Activated naive CD8-positive, alpha-beta T cell treated with anti-CD3 and anti-CD28 coated beads for 36 hours (primary cell): ENCODE results near the gene POU4F2. TPM values are rescaled to one million over a fixed set of nuclear protein-coding genes. Genes with fewer than 3 reads are reported as not detected.

Source experiments
- DNase-seq: peaks from one replicate; pipeline ENCODE4 v3.0.0; 2021
- H3K27ac Mint-ChIP-seq: one replicate; pipeline ENCODE4 v1.8.0; 2022; ENCODE audit warnings: mild to moderate bottlenecking, moderate library complexity, mixed read lengths
- H3K27me3 Mint-ChIP-seq: one replicate; pipeline ENCODE4 v1.8.0; 2022; ENCODE audit warnings: mild to moderate bottlenecking, mixed read lengths
- H3K36me3 Mint-ChIP-seq: one replicate; pipeline ENCODE4 v1.8.0; 2021; ENCODE audit warnings: mild to moderate bottlenecking, mixed read lengths
- H3K4me1 Mint-ChIP-seq: one replicate; pipeline ENCODE4 v1.8.0; 2021; ENCODE audit warnings: mixed read lengths
- H3K4me3 Mint-ChIP-seq: one replicate; pipeline ENCODE4 v1.8.0; 2022; ENCODE audit warnings: mild to moderate bottlenecking, moderate library complexity, mixed read lengths
- H3K9me3 Mint-ChIP-seq: one replicate; pipeline ENCODE4 v1.8.0; 2022; ENCODE audit warnings: mixed read lengths
- total RNA-seq, 2 experiments: library from RNA; stranded (reverse); gene quantifications; one replicate each; pipeline ENCODE4 v1.2.3, GENCODE V29; 2021

The POU4F2 gene, protein sequence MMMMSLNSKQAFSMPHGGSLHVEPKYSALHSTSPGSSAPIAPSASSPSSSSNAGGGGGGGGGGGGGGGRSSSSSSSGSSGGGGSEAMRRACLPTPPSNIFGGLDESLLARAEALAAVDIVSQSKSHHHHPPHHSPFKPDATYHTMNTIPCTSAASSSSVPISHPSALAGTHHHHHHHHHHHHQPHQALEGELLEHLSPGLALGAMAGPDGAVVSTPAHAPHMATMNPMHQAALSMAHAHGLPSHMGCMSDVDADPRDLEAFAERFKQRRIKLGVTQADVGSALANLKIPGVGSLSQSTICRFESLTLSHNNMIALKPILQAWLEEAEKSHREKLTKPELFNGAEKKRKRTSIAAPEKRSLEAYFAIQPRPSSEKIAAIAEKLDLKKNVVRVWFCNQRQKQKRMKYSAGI
- total RNA-seq, result not detected

DNA sequence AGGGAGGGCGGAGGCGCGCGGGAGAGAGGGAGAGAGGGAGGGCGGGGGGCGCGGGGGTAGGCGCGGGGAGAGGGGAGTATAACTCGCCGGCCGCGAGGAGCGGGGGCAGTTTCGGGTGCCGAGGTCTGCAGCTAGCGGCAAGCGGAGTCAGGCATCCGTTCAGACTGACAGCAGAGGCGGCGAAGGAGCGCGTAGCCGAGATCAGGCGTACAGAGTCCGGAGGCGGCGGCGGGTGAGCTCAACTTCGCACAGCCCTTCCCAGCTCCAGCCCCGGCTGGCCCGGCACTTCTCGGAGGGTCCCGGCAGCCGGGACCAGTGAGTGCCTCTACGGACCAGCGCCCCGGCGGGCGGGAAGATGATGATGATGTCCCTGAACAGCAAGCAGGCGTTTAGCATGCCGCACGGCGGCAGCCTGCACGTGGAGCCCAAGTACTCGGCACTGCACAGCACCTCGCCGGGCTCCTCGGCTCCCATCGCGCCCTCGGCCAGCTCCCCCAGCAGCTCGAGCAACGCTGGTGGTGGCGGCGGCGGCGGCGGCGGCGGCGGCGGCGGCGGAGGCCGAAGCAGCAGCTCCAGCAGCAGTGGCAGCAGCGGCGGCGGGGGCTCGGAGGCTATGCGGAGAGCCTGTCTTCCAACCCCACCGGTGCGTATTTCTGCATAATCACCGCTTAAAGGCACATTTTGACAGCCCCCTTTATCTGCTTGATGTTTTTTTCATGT lies at the start of gene POU4F2:
Gene POU4F2, plus strand, starts transcription at position 108 of the 720 bp plus-strand sequence. Its CDS starts 248 bp downstream, at position 356.
- DNase-seq, result peak; percentile 32
- Mint-ChIP-seq H3K4me1 (peaks cover 17% of the 10 kb centered on the region), H3K27ac (no peak within 1 kb of the TSS), H3K36me3 (peaks cover 4% of the 10 kb centered on the region), H3K4me3 (peak within 1 kb of the TSS; percentile 60), H3K9me3 (peaks cover 8% of the 10 kb centered on the region), H3K27me3 (peaks cover 95% of the 10 kb centered on the region)

DNA sequence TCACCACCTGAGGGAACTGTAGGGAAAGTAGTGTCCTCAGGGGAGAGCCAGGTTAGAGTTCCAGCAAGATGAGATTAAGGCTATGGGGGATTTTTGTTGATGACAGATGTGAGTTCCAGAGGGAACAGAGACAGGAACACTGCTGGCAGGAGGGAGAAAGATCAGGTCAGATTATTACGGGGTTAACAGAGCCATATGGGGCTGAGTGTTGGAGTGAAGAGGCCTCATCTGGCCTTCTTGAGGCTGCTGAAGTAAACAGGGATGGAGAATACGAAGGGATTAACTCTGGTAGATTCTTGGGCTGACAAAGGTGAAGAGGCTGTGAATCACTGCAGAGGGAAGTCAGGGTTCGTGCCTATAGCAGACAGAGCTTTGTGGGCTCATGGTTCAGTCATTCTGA lies 47.9 kb upstream of the POU4F2 start:
- no peaks in the 10 kb centered on the region for H3K4me1 Mint-ChIP-seq
- no peak overlapping the region for H3K4me3 Mint-ChIP-seq

DNA sequence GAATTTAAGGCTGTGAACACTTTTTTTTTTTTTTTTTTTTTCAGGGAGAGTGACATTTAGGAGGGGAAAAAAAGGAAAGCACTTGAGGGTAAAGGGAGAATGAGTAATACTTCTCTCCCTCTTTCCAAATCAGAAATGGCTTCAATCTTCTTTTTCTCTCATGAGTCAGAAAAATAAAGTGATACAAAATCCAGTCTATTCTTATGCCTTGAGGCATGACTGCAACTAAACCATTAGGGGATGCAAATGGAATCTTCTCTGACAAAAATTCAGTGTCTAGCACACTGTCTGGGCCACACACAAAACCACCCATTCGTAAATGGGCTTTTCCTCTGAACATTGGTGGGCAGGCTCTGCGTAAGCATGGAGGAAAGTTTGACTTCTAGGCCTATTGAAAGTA lies 46.7 kb upstream of the POU4F2 start:
- H3K4me3 Mint-ChIP-seq, result no peak overlapping the region
- H3K9me3 Mint-ChIP-seq, result peaks cover 2% of the 10 kb centered on the region
- DNase-seq, result no peak
- H3K4me1 Mint-ChIP-seq, result no peaks in the 10 kb centered on the region
- H3K27ac Mint-ChIP-seq, result no peak overlapping the region
- H3K36me3 Mint-ChIP-seq, result no peaks in the 10 kb centered on the region
- H3K27me3 Mint-ChIP-seq, result no peaks in the 10 kb centered on the region

More for the DNA sequence above, 47.9 kb upstream of the POU4F2 start:
- H3K27me3 Mint-ChIP-seq, result no peaks in the 10 kb centered on the region
- no peak for DNase-seq
- no peak overlapping the region for H3K27ac Mint-ChIP-seq
- no peaks in the 10 kb centered on the region for H3K36me3 Mint-ChIP-seq
- peaks cover 2% of the 10 kb centered on the region for H3K9me3 Mint-ChIP-seq

DNA sequence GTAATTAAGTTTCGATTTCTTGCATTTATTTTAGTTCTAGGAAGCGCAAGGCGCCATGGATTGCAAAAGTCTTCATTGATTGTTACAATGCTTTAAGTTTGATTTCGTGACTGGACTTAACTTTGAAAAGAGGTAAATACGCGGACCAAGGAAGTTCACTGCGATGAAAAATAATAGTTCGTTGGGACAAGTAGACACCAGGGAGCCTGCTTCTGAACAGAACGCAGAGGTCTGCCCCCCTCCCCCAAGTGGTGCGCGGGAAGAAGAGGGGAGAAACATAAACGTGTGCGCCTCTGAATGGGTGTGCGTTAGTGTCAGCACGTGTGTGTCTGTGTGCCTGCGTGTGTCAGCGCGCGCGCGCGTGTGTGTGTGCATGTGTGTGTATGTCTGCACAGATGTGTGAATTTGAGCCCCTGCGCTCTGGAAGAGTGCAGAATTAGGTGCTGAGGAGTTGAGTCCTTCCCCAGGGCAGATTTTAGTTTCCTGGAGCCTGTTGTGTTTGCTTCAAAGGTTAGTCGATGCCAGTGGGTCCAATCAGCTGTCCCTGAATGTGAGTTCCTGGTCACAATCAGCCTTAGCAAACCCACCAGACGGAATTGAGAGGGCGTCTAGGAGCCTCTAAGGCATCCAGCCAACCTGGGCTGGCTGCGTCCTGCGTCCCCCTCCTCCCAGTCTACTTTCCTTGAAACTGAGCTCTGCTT lies 5.8 kb upstream of the POU4F2 start:
- peaks cover 89% of the 10 kb centered on the region for H3K27me3 Mint-ChIP-seq
- no peak overlapping the region for H3K27ac Mint-ChIP-seq
- H3K4me1 Mint-ChIP-seq, result peaks cover 4% of the 10 kb centered on the region
- no peak overlapping the region for H3K4me3 Mint-ChIP-seq
- peaks cover 3% of the 10 kb centered on the region for H3K9me3 Mint-ChIP-seq
- DNase-seq, result no peak
- no peaks in the 10 kb centered on the region for H3K36me3 Mint-ChIP-seq

DNA sequence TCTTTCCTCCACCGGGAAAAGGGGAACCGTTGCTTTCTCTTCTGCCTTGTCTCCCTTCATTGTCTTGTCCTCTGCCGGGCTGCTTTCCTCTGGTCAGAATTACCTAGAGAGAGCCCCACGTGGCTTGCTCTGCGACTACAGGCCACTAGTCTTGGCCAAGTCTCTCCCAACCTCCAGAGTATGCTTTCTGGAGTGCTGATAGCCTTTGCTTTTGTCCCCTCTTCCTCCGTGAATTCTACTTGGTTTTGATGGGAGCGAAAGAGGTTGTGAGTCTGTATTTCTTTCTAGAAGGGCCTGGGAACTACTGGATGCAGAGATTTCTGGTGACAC lies 5.3 kb upstream of the POU4F2 start:
- H3K4me1 Mint-ChIP-seq, result peaks cover 8% of the 10 kb centered on the region
- peaks cover 3% of the 10 kb centered on the region for H3K9me3 Mint-ChIP-seq
- no peak overlapping the region for H3K4me3 Mint-ChIP-seq
- H3K27ac Mint-ChIP-seq, result no peak overlapping the region
- no peaks in the 10 kb centered on the region for H3K36me3 Mint-ChIP-seq
- DNase-seq, result no peak
- H3K27me3 Mint-ChIP-seq, result peaks cover 89% of the 10 kb centered on the region

DNA sequence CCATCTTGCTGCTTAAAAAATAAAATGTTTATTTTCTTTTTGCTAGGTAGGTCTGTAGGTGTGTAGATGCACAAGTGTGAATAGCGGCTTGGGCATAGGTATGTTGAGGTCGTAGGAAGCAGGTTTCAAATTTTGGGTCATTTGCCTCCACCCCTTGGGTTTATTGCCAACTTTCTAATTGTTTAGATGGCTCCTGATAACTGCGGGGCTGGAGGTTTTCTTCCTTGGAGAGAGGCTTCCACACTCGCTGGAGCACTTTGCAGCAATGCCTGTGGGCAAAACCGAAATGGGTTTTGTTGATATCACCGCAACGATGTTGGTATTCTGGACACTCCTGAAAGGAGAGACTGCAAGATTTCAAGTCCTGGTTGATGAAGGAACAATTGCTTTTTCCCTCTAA lies 3.9 kb upstream of the POU4F2 start:
- no peak overlapping the region for H3K4me3 Mint-ChIP-seq
- peaks cover 12% of the 10 kb centered on the region for H3K4me1 Mint-ChIP-seq
- H3K9me3 Mint-ChIP-seq, result peaks cover 4% of the 10 kb centered on the region
- H3K27me3 Mint-ChIP-seq, result peaks cover 91% of the 10 kb centered on the region
- peaks cover 3% of the 10 kb centered on the region for H3K36me3 Mint-ChIP-seq
- DNase-seq, result no peak
- no peak overlapping the region for H3K27ac Mint-ChIP-seq

DNA sequence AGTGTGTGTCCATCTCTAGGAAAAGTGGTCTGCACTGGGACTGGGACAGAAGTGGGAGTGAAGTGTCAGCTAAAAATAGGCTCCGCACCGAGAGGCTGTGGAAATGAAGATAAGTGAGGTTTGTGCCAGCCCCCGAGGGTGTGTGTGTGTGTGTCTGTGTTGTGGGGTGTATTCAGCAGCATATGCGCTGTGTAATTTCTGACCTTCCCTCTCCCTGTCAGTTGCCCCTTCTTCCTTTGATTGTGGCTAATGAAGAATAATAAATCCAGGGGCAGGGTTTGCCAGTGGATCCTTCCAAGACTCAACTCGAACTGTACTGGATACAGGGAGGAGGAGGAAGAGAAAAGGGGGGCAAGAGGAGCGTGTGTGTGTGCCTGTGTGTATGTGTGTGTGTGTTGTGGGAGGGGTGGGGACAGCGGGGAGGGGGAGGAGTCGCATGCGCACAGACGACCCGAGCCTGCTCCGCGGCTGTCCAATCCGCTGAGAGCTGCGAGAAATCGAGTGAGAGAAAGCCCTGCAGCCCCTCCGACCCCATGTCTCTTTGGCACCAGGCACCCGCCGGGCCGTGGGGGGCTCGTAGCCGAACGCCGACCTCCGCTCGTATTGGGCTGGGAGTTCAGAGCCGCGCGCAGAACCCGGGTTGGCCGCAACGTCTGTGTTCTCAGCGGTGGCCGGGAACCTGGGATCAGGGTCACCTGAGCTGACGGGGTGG lies 916 bp upstream of the POU4F2 start:
- Mint-ChIP-seq H3K36me3 (peaks cover 4% of the 10 kb centered on the region), H3K4me3 (peak overlapping the region; percentile 60), H3K9me3 (peaks cover 6% of the 10 kb centered on the region), H3K4me1 (peaks cover 17% of the 10 kb centered on the region), H3K27ac (no peak overlapping the region), H3K27me3 (peaks cover 95% of the 10 kb centered on the region)
- DNase-seq, result no peak

DNA sequence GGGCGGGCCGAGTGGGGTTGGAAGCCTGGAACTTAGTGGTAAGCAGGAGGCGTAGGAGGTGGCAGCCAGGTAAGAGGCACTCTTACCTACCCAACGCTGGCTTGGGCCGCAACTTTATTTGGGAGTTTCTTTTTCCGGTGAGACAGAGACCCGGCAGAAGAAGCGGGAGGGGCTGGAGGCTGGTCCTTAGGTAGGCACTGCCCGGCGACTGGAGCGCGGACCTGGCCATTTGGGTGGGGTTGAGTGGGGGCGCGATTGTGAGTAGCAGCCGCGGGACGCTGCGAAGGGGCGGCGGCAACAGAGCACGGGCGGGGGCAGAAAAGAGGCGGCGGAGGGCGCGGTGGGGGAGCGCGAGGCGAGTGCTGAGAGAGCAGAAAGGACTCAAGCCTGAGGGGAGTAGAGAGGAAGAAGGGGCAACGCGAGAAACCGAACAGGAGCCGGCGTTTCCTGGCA lies 334 bp upstream of the POU4F2 start:
- H3K4me1 Mint-ChIP-seq, result peaks cover 17% of the 10 kb centered on the region
- peaks cover 95% of the 10 kb centered on the region for H3K27me3 Mint-ChIP-seq
- peak overlapping the region; percentile 60 for H3K4me3 Mint-ChIP-seq
- no peak for DNase-seq
- H3K36me3 Mint-ChIP-seq, result peaks cover 4% of the 10 kb centered on the region
- H3K9me3 Mint-ChIP-seq, result peaks cover 8% of the 10 kb centered on the region
- no peak overlapping the region for H3K27ac Mint-ChIP-seq

DNA sequence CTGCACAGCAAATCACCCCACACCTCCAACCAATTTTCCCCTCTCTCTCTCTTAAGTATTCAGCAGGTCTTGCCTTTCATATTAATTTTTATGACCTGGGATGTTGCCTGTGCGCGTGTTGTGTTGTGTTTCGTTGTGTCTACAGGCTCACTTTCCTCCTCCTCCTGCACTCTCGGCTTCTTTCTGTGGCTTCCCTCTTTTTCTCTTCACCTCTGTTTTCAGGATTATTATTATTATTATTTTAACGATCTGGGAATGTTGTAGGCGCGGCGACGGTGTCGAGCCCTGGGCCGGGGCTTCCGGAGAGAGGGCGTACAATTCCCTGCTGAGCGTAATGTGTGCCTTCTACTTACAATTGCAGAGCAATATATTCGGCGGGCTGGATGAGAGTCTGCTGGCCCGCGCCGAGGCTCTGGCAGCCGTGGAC lies 826 bp downstream of the POU4F2 start:
- Mint-ChIP-seq H3K27me3 (peaks cover 97% of the 10 kb centered on the region), H3K4me1 (peaks cover 17% of the 10 kb centered on the region), H3K27ac (no peak overlapping the region), H3K4me3 (peak overlapping the region; percentile 32), H3K9me3 (peaks cover 8% of the 10 kb centered on the region), H3K36me3 (peaks cover 4% of the 10 kb centered on the region)
- no peak for DNase-seq

DNA sequence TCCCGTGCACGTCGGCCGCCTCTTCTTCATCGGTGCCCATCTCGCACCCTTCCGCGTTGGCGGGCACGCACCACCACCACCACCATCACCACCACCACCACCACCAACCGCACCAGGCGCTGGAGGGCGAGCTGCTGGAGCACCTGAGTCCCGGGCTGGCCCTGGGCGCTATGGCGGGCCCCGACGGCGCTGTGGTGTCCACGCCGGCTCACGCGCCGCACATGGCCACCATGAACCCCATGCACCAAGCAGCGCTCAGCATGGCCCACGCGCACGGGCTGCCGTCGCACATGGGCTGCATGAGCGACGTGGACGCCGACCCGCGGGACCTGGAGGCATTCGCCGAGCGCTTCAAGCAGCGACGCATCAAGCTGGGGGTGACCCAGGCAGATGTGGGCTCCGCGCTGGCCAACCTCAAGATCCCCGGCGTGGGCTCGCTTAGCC lies 1.4 kb downstream of the POU4F2 start:
- Mint-ChIP-seq H3K9me3 (peaks cover 8% of the 10 kb centered on the region), H3K4me1 (peaks cover 17% of the 10 kb centered on the region), H3K27ac (no peak overlapping the region), H3K36me3 (peaks cover 4% of the 10 kb centered on the region), H3K4me3 (no peak overlapping the region), H3K27me3 (peaks cover 97% of the 10 kb centered on the region)
- DNase-seq, result no peak

DNA sequence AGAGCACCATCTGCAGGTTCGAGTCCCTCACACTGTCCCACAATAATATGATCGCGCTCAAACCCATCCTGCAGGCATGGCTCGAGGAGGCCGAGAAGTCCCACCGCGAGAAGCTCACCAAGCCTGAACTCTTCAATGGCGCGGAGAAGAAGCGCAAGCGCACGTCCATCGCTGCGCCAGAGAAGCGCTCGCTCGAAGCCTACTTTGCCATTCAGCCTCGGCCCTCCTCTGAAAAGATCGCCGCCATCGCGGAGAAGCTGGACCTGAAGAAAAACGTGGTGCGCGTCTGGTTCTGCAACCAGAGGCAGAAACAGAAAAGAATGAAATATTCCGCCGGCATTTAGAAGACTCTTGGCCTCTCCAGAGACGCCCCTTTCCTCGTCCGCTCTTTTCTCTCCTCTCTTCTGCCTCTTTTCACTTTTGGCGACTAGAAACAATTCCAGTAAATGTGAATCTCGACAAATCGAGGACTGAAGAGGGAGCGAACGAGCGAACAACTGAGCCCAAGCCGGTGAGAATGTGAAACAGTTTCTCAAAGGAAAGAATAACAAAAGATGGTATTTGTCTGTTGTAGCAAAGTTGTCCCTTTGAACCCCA lies 1.9 kb downstream of the POU4F2 start:
- Mint-ChIP-seq H3K36me3 (peaks cover 4% of the 10 kb centered on the region), H3K27ac (no peak overlapping the region), H3K4me1 (peaks cover 17% of the 10 kb centered on the region), H3K9me3 (peaks cover 8% of the 10 kb centered on the region), H3K27me3 (peaks cover 95% of the 10 kb centered on the region), H3K4me3 (no peak overlapping the region)
- DNase-seq, result no peak

DNA sequence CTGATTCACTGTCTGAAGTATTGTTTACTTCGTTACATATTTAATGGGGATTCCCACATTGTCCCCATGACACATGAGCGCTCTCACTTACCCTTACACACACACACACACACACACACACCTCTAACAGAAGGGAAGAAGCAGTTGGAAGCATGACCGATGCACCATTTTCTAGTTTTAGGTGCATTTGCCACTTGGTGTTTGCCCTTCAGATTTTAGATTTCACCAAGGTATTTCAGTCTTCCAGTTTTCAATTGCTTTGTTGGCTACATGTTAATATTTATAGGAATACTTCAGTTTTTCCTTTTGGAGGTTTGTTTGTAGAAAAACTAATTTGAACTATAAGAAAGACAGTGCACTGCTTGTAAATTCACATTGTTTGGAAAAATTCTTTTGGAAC lies 3.1 kb downstream of the POU4F2 start:
- H3K27me3 Mint-ChIP-seq, result peaks cover 95% of the 10 kb centered on the region
- no peak overlapping the region for H3K4me3 Mint-ChIP-seq
- peaks cover 17% of the 10 kb centered on the region for H3K4me1 Mint-ChIP-seq

DNA sequence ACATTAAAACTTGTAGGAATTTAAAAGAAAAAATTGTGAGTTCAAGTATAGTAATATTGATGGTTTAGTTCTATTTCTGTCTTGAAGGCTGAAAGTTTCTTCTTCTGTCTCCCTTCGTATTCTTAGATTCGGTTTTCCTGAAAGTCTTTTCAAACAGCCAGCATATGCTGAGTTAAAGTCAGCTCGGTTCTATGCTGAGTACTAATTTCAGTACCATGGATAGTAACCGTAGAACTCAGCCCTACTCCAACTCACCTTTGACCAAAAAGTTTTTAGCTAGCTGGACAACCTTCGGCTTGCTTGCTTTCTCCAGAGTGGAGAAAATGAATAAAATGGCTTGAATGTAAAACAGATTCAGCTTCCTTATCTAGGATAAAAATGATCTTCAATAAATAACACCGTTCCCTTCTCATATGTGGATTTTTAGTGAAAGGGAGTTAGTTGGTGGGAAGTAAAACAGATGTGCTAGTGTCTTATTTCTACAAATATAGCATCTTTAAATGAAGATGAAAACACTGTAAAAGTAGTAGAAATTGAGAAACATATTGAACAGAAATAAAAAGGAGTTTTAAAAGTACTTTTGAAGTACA lies 5.2 kb downstream of the POU4F2 start:
- Mint-ChIP-seq H3K27ac (no peak overlapping the region), H3K9me3 (peaks cover 4% of the 10 kb centered on the region)

More for the DNA sequence above, 3.1 kb downstream of the POU4F2 start:
- no peak overlapping the region for H3K27ac Mint-ChIP-seq
- no peak for DNase-seq
- H3K36me3 Mint-ChIP-seq, result peaks cover 4% of the 10 kb centered on the region
- peaks cover 4% of the 10 kb centered on the region for H3K9me3 Mint-ChIP-seq

DNA sequence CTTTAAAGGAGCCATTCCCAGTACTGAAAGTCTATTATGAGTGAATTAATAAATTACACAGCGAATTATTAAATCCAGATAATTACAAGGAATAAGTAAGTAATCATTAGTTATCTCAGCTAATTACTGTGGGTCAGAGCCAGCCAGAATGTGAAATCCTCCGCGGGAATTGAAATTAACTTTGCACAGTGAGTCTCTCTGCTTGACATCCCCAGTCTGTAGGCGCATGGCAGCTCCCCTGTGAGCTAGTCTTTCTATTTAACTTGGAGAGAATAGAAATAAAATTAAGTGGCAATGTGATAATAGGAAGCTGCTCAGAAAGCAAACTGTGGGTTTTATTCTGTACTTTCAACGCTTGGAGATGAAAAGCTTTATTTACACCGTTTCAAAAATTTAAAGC lies 7.2 kb downstream of the POU4F2 start:
- no peaks in the 10 kb centered on the region for H3K4me1 Mint-ChIP-seq
- no peak overlapping the region for H3K27ac Mint-ChIP-seq
- DNase-seq, result no peak
- H3K9me3 Mint-ChIP-seq, result peaks cover 2% of the 10 kb centered on the region
- peaks cover 94% of the 10 kb centered on the region for H3K27me3 Mint-ChIP-seq
- H3K4me3 Mint-ChIP-seq, result no peak overlapping the region
- no peaks in the 10 kb centered on the region for H3K36me3 Mint-ChIP-seq

More for the DNA sequence above, 5.2 kb downstream of the POU4F2 start:
- Mint-ChIP-seq H3K4me1 (peaks cover 7% of the 10 kb centered on the region), H3K36me3 (peaks cover 4% of the 10 kb centered on the region), H3K27me3 (peaks cover 92% of the 10 kb centered on the region), H3K4me3 (no peak overlapping the region)
- DNase-seq, result no peak
